ENCODE results near the gene LINC00305.

DNA sequence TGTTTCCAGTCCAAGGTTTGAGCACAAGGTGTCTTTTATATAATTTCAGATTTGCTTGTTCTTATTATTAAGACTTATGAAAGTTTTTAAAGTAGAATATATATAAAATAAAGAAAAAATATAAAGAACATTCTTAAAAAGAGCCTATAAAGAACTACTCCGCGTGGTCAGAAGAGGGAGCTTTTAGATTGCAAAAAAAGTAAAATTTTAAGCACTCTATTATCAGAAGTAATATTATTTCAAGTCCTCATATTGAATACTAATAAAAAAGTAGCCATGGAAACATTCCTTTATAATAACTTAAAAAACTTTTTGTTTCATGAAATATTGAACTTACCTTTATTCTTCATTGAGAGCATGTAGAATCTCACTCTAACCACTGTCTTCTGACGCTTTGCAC lies 51.4 kb downstream of the LINC00305 start:
- TF ChIP-seq, protein P1, sequence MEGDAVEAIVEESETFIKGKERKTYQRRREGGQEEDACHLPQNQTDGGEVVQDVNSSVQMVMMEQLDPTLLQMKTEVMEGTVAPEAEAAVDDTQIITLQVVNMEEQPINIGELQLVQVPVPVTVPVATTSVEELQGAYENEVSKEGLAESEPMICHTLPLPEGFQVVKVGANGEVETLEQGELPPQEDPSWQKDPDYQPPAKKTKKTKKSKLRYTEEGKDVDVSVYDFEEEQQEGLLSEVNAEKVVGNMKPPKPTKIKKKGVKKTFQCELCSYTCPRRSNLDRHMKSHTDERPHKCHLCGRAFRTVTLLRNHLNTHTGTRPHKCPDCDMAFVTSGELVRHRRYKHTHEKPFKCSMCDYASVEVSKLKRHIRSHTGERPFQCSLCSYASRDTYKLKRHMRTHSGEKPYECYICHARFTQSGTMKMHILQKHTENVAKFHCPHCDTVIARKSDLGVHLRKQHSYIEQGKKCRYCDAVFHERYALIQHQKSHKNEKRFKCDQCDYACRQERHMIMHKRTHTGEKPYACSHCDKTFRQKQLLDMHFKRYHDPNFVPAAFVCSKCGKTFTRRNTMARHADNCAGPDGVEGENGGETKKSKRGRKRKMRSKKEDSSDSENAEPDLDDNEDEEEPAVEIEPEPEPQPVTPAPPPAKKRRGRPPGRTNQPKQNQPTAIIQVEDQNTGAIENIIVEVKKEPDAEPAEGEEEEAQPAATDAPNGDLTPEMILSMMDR (IDR thresholded peaks at IDR 0.05) = peak; percentile 52
- no peak for TF ChIP-seq ZFX (IDR thresholded peaks at IDR 0.05; ENCODE audit: borderline replicate concordance)
